PC-3 (cell line): ENCODE results near the gene DPY19L3.

Experiments used
- CTCF ChIP-seq: fragments of 300-600 bp; sonication (generic); conservative IDR thresholded peaks from 2 replicates; pipeline ENCODE4 v1.5.1; 2017; ENCODE audit warnings: antibody characterized with exemption, low read depth, mild to moderate bottlenecking, low read length
- EZH2 ChIP-seq: fragments of 300-600 bp; sonication (generic); IDR thresholded peaks from one replicate; pipeline ENCODE4 v1.6.1; 2017; ENCODE audit warnings: antibody characterized with exemption, mild to moderate bottlenecking, low read length; ENCODE audit not compliant: unreplicated experiment

GRCh38 chr19:32361574-32362317 is 43.8 kb upstream of the DPY19L3 start:
- no peak for TF ChIP-seq CTCF
- TF ChIP-seq EZH2: no peak
